Activated naive CD4-positive, alpha-beta T cell treated with anti-CD3 and anti-CD28 coated beads for 36 hours (primary cell): Measurements from ENCODE around the gene MAN1C1. TPM values are rescaled to one million over a fixed set of nuclear protein-coding genes. Genes with fewer than 3 reads are reported as not detected.
A peak's percentile ranks its signal among the peaks of the same experiment; 100 is the strongest.

Source experiments
- CTCF ChIA-PET: fragments of 350-600 bp; sonication (Branson Sonifier 250); formaldehyde crosslinking; loops from one replicate; lab custom pipeline; 2021; ENCODE audit warnings: antibody characterized with exemption; lab: Charles Lee
- DNase-seq: peaks from one replicate; pipeline ENCODE4 v3.0.0-alpha.2; 2020
- H3K27ac Mint-ChIP-seq: one replicate; pipeline ENCODE4 v1.8.0; 2021; ENCODE audit warnings: mild to moderate bottlenecking, mixed read lengths
- H3K27me3 Mint-ChIP-seq: one replicate; pipeline ENCODE4 v1.8.0; 2021; ENCODE audit warnings: low read depth, mixed read lengths
- H3K36me3 Mint-ChIP-seq: one replicate; pipeline ENCODE4 v1.8.0; 2021; ENCODE audit warnings: low read depth, mixed read lengths
- H3K4me1 Mint-ChIP-seq: one replicate; pipeline ENCODE4 v1.8.0; 2021; ENCODE audit warnings: low read depth, mixed read lengths
- H3K4me3 Mint-ChIP-seq: one replicate; pipeline ENCODE4 v1.8.0; 2021; ENCODE audit warnings: mild to moderate bottlenecking, moderate library complexity, mixed read lengths
- H3K9me3 Mint-ChIP-seq: one replicate; pipeline ENCODE4 v1.8.0; 2021; ENCODE audit warnings: mixed read lengths
- intact Hi-C: fragments of 100-400 bp; cut with micrococcal nuclease; formaldehyde crosslinking; loops from one replicate; pipeline ENCODE4 v1.15.1; 2023
- total RNA-seq, 2 experiments: library from RNA; stranded (reverse); gene quantifications; one replicate each; pipeline ENCODE4 v1.2.3, GENCODE V29; 2021

MAN1C1 gene
- total RNA-seq, 2 experiments from 2014 or later = 4.9 to 6.3 TPM

GRCh38 chr1:25815208-25816111, 198.9 kb downstream of the MAN1C1 start:
- intact Hi-C loops = loop anchor here (10.0 kb wide), 1 partner anchor 571 kb away; the partner anchor contains the start of gene RSRP1
- peaks cover 23% of the 10 kb centered on the region for H3K4me1 Mint-ChIP-seq
- no peak for DNase-seq
- H3K4me3 Mint-ChIP-seq = no peak overlapping the region
- peaks cover 5% of the 10 kb centered on the region for H3K36me3 Mint-ChIP-seq
- H3K27ac Mint-ChIP-seq = no peak overlapping the region
- H3K9me3 Mint-ChIP-seq = no peaks in the 10 kb centered on the region
- CTCF ChIA-PET = interaction anchor here (0.6 to 1.4 kb wide), 3 partner anchors 12 to 222 kb away, joined by 3 to 5 read pairs (median 5); partner anchors contain the start of gene PAFAH2
- no peaks in the 10 kb centered on the region for H3K27me3 Mint-ChIP-seq

- H3K4me1 Mint-ChIP-seq = peaks cover 26% of the 10 kb centered on the region
- CTCF ChIA-PET = interaction anchor here (0.6 kb wide), 1 partner anchor 221 kb away, joined by 3 read pairs; no protein-coding TSS in a partner anchor
- intact Hi-C loops = loop anchor here (10.0 kb wide), 1 partner anchor 571 kb away; the partner anchor contains the start of gene RSRP1
- no peaks in the 10 kb centered on the region for H3K27me3 Mint-ChIP-seq
- H3K27ac Mint-ChIP-seq = no peak overlapping the region
- H3K36me3 Mint-ChIP-seq = peaks cover 5% of the 10 kb centered on the region
- no peak for DNase-seq
- H3K9me3 Mint-ChIP-seq = no peaks in the 10 kb centered on the region
- H3K4me3 Mint-ChIP-seq = no peak overlapping the region
Measured at GRCh38 chr1:25816112-25816718, 199.6 kb downstream of the MAN1C1 start.

GRCh38 chr1:25817840-25818501, 201.4 kb downstream of the MAN1C1 start:
- no peaks in the 10 kb centered on the region for H3K27me3 Mint-ChIP-seq
- no peak for DNase-seq
- H3K27ac Mint-ChIP-seq = peak overlapping the region; percentile 31
- peak overlapping the region; percentile 40 for H3K4me3 Mint-ChIP-seq
- H3K36me3 Mint-ChIP-seq = peaks cover 3% of the 10 kb centered on the region
- intact Hi-C loops = loop anchor here (10.0 kb wide), 1 partner anchor 573 kb away; the partner anchor contains the start of gene RSRP1
- H3K4me1 Mint-ChIP-seq = peaks cover 36% of the 10 kb centered on the region
- no peaks in the 10 kb centered on the region for H3K9me3 Mint-ChIP-seq
- CTCF ChIA-PET = interaction anchor here (0.7 kb wide), 1 partner anchor 180 kb away, joined by 3 read pairs; the partner anchor contains the start of gene PAFAH2

GRCh38 chr1:25818569-25818968, 202.0 kb downstream of the MAN1C1 start:
- Mint-ChIP-seq H3K36me3 (peaks cover 5% of the 10 kb centered on the region), H3K4me3 (peak overlapping the region; percentile 86), H3K4me1 (peaks cover 36% of the 10 kb centered on the region), H3K9me3 (no peaks in the 10 kb centered on the region), H3K27me3 (no peaks in the 10 kb centered on the region), H3K27ac (no peak overlapping the region)
- CTCF ChIA-PET = interaction anchor here (0.7 kb wide), 1 partner anchor 179 kb away, joined by 3 read pairs; the partner anchor contains the start of gene PAFAH2
- intact Hi-C loops = loop anchor here (10.0 kb wide), 1 partner anchor 574 kb away; the partner anchor contains the start of gene RSRP1
- no peak for DNase-seq

GRCh38 chr1:25819491-25820246, 203.1 kb downstream of the MAN1C1 start, which contains the start of gene MTFR1L:
MTFR1L (plus strand) TSS chr1:25819954; CDS start chr1:25823105, 3,151 bp downstream.
- intact Hi-C loops = loop anchor here (1.0 to 10.0 kb wide), 6 partner anchors 39 to 575 kb away; partner anchors contain the start of genes MACO1, PAFAH2, RSRP1 and STMN1
- Mint-ChIP-seq H3K27me3 (no peaks in the 10 kb centered on the region), H3K9me3 (no peaks in the 10 kb centered on the region), H3K27ac (peak within 1 kb of the TSS; percentile 88), H3K4me3 (peak within 1 kb of the TSS; percentile 86), H3K36me3 (peaks cover 5% of the 10 kb centered on the region), H3K4me1 (peaks cover 36% of the 10 kb centered on the region)
- CTCF ChIA-PET = interaction anchor here (0.5 to 1.6 kb wide), 7 partner anchors 9 to 178 kb away, joined by 3 to 7 read pairs (median 4); partner anchors contain the start of gene PAFAH2
- DNase-seq = peak; percentile 94

- Mint-ChIP-seq H3K27ac (peak overlapping the region; percentile 88), H3K9me3 (no peaks in the 10 kb centered on the region), H3K4me3 (peak overlapping the region; percentile 86), H3K36me3 (peaks cover 2% of the 10 kb centered on the region), H3K27me3 (no peaks in the 10 kb centered on the region), H3K4me1 (peaks cover 36% of the 10 kb centered on the region)
- peak; percentile 86 for DNase-seq
- CTCF ChIA-PET = interaction anchor here (0.5 to 1.6 kb wide), 8 partner anchors 10 to 191 kb away, joined by 3 to 7 read pairs (median 4); partner anchors contain the start of gene PAFAH2
- intact Hi-C loops = loop anchor here (1.0 to 5.0 kb wide), 5 partner anchors 38 to 388 kb away; partner anchors contain the start of genes MACO1, PAFAH2 and STMN1
Measured at GRCh38 chr1:25820247-25821111, 203.9 kb downstream of the MAN1C1 start.

GRCh38 chr1:25821112-25821476, 204.5 kb downstream of the MAN1C1 start:
- DNase-seq = no peak
- H3K4me1 Mint-ChIP-seq = peaks cover 36% of the 10 kb centered on the region
- peak overlapping the region; percentile 86 for H3K4me3 Mint-ChIP-seq
- H3K27ac Mint-ChIP-seq = peak overlapping the region; percentile 88
- no peaks in the 10 kb centered on the region for H3K27me3 Mint-ChIP-seq
- H3K9me3 Mint-ChIP-seq = no peaks in the 10 kb centered on the region
- intact Hi-C loops = loop anchor here (5.0 kb wide), 2 partner anchors 86 to 389 kb away; partner anchors contain the start of genes MACO1 and STMN1
- H3K36me3 Mint-ChIP-seq = peaks cover 3% of the 10 kb centered on the region
- CTCF ChIA-PET = interaction anchor here (1.3 to 1.4 kb wide), 2 partner anchors 167 to 190 kb away, joined by 3 read pairs; no protein-coding TSS in a partner anchor

- CTCF ChIA-PET = interaction anchor here (1.1 to 1.4 kb wide), 4 partner anchors 11 to 213 kb away, joined by 3 read pairs; no protein-coding TSS in a partner anchor
- intact Hi-C loops = loop anchor here (5.0 kb wide), 2 partner anchors 86 to 389 kb away; partner anchors contain the start of genes MACO1 and STMN1
Measured at GRCh38 chr1:25821630-25822091, 205.1 kb downstream of the MAN1C1 start.

GRCh38 chr1:25825605-25826004, 209.0 kb downstream of the MAN1C1 start:
- CTCF ChIA-PET = interaction anchor here (1.0 kb wide), 1 partner anchor 14 kb away, joined by 3 read pairs; no protein-coding TSS in a partner anchor
- H3K36me3 Mint-ChIP-seq = peaks cover 28% of the 10 kb centered on the region
- intact Hi-C loops = no loop called here
- no peak overlapping the region for H3K4me3 Mint-ChIP-seq
- H3K27me3 Mint-ChIP-seq = no peaks in the 10 kb centered on the region
- DNase-seq = no peak
- H3K9me3 Mint-ChIP-seq = no peaks in the 10 kb centered on the region
- H3K4me1 Mint-ChIP-seq = peaks cover 16% of the 10 kb centered on the region
- H3K27ac Mint-ChIP-seq = no peak overlapping the region

More at GRCh38 chr1:25821630-25822091, 205.1 kb downstream of the MAN1C1 start:
- H3K27me3 Mint-ChIP-seq = no peaks in the 10 kb centered on the region
- DNase-seq = no peak
- H3K9me3 Mint-ChIP-seq = no peaks in the 10 kb centered on the region
- peak overlapping the region; percentile 86 for H3K4me3 Mint-ChIP-seq
- peaks cover 7% of the 10 kb centered on the region for H3K36me3 Mint-ChIP-seq
- peak overlapping the region; percentile 24 for H3K27ac Mint-ChIP-seq
- H3K4me1 Mint-ChIP-seq = peaks cover 35% of the 10 kb centered on the region

- DNase-seq = no peak
- Mint-ChIP-seq H3K27me3 (no peaks in the 10 kb centered on the region), H3K9me3 (no peaks in the 10 kb centered on the region), H3K36me3 (peaks cover 31% of the 10 kb centered on the region), H3K4me3 (no peak overlapping the region), H3K4me1 (peaks cover 10% of the 10 kb centered on the region), H3K27ac (no peak overlapping the region)
- CTCF ChIA-PET = interaction anchor here (0.6 kb wide), 1 partner anchor 1562 kb away, joined by 3 read pairs; no protein-coding TSS in a partner anchor
- intact Hi-C loops = no loop called here
Measured at GRCh38 chr1:25826571-25826970, 210.0 kb downstream of the MAN1C1 start.
